ENCODE results near the gene SEMA4B.
A peak's percentile ranks its signal among the peaks of the same experiment; 100 is the strongest.

Gene SEMA4B, protein sequence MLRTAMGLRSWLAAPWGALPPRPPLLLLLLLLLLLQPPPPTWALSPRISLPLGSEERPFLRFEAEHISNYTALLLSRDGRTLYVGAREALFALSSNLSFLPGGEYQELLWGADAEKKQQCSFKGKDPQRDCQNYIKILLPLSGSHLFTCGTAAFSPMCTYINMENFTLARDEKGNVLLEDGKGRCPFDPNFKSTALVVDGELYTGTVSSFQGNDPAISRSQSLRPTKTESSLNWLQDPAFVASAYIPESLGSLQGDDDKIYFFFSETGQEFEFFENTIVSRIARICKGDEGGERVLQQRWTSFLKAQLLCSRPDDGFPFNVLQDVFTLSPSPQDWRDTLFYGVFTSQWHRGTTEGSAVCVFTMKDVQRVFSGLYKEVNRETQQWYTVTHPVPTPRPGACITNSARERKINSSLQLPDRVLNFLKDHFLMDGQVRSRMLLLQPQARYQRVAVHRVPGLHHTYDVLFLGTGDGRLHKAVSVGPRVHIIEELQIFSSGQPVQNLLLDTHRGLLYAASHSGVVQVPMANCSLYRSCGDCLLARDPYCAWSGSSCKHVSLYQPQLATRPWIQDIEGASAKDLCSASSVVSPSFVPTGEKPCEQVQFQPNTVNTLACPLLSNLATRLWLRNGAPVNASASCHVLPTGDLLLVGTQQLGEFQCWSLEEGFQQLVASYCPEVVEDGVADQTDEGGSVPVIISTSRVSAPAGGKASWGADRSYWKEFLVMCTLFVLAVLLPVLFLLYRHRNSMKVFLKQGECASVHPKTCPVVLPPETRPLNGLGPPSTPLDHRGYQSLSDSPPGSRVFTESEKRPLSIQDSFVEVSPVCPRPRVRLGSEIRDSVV

DNA sequence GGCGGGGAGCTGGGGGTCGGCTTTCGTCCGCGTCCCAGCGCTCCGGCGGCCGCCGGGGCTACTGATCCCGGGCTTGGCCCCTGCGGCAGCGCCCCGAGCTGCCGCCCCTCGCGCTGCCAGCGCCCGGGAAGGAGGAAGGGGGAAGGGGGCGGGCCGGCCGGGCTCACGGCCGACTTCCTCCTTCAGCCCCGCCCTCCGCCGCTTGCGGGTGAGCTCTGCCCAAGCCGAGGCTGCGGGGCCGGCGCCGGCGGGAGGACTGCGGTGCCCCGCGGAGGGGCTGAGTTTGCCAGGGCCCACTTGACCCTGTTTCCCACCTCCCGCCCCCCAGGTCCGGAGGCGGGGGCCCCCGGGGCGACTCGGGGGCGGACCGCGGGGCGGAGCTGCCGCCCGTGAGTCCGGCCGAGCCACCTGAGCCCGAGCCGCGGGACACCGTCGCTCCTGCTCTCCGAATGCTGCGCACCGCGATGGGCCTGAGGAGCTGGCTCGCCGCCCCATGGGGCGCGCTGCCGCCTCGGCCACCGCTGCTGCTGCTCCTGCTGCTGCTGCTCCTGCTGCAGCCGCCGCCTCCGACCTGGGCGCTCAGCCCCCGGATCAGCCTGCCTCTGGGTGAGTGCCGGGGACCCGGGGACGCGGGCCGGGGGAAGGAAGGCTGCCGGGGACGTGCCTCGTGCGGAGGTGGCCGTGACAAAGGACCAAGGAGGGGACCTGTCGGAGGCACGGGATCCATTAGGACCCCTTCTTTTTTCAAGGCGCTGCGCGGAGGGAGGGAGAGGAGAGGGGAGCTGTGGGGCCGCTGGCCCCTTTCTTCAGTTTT lies at the start of gene SEMA4B:
SEMA4B (plus strand) TSS at position 201 of the 814 bp plus-strand sequence; CDS start at position 450, 249 bp downstream.
- no peak for TF ChIP-seq YY1 (IDR thresholded peaks at IDR 0.05; ENCODE audit: low read depth)
- TF ChIP-seq, protein P1, sequence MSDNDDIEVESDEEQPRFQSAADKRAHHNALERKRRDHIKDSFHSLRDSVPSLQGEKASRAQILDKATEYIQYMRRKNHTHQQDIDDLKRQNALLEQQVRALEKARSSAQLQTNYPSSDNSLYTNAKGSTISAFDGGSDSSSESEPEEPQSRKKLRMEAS (IDR thresholded peaks at IDR 0.05), result peak; percentile 54
- TF ChIP-seq TEAD4 (IDR thresholded peaks at IDR 0.05), result 0 out of 2 replicates have a peak, but pooled peaks have one; percentile 12
- TF ChIP-seq ZBTB7A (IDR thresholded peaks at IDR 0.05; ENCODE audit: low read depth), result peak; percentile 73
- TF ChIP-seq EGR1 (IDR thresholded peaks at IDR 0.05), result peak; percentile 53; the same call in 1 of the 2 replicates
- TF ChIP-seq, protein P2, sequence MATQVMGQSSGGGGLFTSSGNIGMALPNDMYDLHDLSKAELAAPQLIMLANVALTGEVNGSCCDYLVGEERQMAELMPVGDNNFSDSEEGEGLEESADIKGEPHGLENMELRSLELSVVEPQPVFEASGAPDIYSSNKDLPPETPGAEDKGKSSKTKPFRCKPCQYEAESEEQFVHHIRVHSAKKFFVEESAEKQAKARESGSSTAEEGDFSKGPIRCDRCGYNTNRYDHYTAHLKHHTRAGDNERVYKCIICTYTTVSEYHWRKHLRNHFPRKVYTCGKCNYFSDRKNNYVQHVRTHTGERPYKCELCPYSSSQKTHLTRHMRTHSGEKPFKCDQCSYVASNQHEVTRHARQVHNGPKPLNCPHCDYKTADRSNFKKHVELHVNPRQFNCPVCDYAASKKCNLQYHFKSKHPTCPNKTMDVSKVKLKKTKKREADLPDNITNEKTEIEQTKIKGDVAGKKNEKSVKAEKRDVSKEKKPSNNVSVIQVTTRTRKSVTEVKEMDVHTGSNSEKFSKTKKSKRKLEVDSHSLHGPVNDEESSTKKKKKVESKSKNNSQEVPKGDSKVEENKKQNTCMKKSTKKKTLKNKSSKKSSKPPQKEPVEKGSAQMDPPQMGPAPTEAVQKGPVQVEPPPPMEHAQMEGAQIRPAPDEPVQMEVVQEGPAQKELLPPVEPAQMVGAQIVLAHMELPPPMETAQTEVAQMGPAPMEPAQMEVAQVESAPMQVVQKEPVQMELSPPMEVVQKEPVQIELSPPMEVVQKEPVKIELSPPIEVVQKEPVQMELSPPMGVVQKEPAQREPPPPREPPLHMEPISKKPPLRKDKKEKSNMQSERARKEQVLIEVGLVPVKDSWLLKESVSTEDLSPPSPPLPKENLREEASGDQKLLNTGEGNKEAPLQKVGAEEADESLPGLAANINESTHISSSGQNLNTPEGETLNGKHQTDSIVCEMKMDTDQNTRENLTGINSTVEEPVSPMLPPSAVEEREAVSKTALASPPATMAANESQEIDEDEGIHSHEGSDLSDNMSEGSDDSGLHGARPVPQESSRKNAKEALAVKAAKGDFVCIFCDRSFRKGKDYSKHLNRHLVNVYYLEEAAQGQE (IDR thresholded peaks at IDR 0.05; ENCODE audit: low read depth), result no peak

DNA sequence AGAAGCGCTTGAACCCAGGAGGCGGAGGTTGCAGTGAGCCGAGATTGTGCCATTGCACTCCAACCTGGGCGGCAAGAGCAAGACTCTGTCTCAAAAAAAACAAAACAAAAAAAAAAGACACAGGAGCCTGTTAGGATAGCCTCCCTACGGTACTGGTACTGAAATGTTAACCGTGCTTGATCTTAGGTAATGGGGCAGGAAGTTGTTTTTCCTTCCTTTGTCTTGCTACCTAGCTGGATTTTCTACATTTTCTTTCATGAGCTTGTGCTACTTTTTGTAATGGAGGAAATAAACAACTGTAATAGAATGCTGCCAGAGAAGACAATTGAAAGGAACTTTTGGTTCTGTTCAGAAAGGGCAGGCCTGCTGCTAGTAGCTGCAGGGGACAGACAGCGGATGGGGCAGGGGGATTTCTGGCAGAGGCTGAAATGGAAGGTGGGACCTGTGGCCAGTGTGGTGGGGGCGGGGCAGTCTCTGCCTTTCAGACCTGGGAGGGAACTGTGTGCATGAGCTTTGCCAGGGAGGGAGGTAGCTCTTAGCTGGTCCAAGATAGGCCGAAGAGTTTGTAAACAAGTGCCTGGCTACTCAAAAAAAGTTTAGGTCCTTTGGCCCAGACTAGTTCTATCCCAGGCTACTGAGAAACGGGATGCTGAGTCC lies 49.0 kb upstream of the SEMA4B start:
- TF ChIP-seq ZBTB7A (IDR thresholded peaks at IDR 0.05; ENCODE audit: low read depth) (no peak), RAD21 (IDR thresholded peaks at IDR 0.05; ENCODE audit: low read depth) (no peak), CREB1 (IDR thresholded peaks at IDR 0.05; ENCODE audit: low read depth) (no peak), NFIC (IDR thresholded peaks at IDR 0.05) (no peak), CEBPB (IDR thresholded peaks at IDR 0.05) (no peak), TEAD4 (IDR thresholded peaks at IDR 0.05) (no peak), YY1 (IDR thresholded peaks at IDR 0.05; ENCODE audit: low read depth) (no peak), TAF1 (IDR thresholded peaks at IDR 0.05; ENCODE audit: low read depth) (no peak), FOXM1 (IDR thresholded peaks at IDR 0.05; ENCODE audit: borderline replicate concordance, low read depth) (no peak), EP300 (IDR thresholded peaks at IDR 0.05; ENCODE audit: borderline replicate concordance) (no peak), EGR1 (IDR thresholded peaks at IDR 0.05) (no peak), TCF12 (IDR thresholded peaks at IDR 0.05; ENCODE audit: low read depth) (no peak)
- TF ChIP-seq, protein P1 (IDR thresholded peaks at IDR 0.05), result no peak
- TF ChIP-seq, protein P3, sequence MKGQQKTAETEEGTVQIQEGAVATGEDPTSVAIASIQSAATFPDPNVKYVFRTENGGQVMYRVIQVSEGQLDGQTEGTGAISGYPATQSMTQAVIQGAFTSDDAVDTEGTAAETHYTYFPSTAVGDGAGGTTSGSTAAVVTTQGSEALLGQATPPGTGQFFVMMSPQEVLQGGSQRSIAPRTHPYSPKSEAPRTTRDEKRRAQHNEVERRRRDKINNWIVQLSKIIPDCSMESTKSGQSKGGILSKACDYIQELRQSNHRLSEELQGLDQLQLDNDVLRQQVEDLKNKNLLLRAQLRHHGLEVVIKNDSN (IDR thresholded peaks at IDR 0.05), result no peak
- TF ChIP-seq, protein P2 (IDR thresholded peaks at IDR 0.05; ENCODE audit: low read depth), result no peak

DNA sequence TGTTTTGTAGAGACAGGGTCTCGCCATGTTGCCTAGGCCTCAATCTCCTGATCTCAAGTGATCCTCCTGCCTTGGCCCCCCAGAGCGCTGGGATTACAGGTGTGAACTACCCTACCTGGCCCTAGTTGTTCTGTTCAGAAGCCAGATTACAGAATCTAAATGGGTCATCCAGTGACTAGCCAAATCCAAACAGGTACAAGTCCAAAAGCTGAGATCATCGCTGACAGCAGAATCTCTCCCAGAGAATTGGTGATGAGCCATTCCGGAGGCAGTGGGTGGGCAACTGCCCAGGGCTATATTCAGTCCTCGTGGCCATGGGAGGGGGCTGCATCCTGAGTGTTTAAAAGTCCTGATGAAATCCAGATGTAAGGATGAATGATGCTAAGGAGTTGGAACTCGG lies 47.5 kb upstream of the SEMA4B start:
- TF ChIP-seq, protein P3 (IDR thresholded peaks at IDR 0.05), result no peak
- TF ChIP-seq CEBPB (IDR thresholded peaks at IDR 0.05) (no peak), RAD21 (IDR thresholded peaks at IDR 0.05; ENCODE audit: low read depth) (no peak), ZBTB7A (IDR thresholded peaks at IDR 0.05; ENCODE audit: low read depth) (no peak), TEAD4 (IDR thresholded peaks at IDR 0.05) (no peak), TAF1 (IDR thresholded peaks at IDR 0.05; ENCODE audit: low read depth) (no peak), EP300 (IDR thresholded peaks at IDR 0.05; ENCODE audit: borderline replicate concordance) (no peak)
- TF ChIP-seq, protein P2 (IDR thresholded peaks at IDR 0.05; ENCODE audit: low read depth), result no peak
